Peyer's patch (tissue), 4 donors: ENCODE measurements around the gene SNX24.

Experiments
- POLR2A ChIP-seq, 2 donors: fragments of 450-650 bp; IDR thresholded peaks; one replicate each; pipeline ENCODE4 v1.5.1; 2017; ENCODE audit warnings: antibody characterized with exemption in 2 of 2, mild to moderate bottlenecking in 2 of 2, moderate library complexity in 2 of 2
- TF ChIP-seq, protein P1 (sequence below), 6 experiments: fragments of 450-650 bp in 4 of 6; fragments of 200-600 bp in 2 of 6; sonication (generic) in 1 of 6; IDR thresholded peaks; one replicate each; pipeline ENCODE4 v1.5.1; 2017 to 2019; ENCODE audit warnings: antibody characterized with exemption in 6 of 6, mild to moderate bottlenecking in 3 of 6, moderate library complexity in 1 of 6

DNA sequence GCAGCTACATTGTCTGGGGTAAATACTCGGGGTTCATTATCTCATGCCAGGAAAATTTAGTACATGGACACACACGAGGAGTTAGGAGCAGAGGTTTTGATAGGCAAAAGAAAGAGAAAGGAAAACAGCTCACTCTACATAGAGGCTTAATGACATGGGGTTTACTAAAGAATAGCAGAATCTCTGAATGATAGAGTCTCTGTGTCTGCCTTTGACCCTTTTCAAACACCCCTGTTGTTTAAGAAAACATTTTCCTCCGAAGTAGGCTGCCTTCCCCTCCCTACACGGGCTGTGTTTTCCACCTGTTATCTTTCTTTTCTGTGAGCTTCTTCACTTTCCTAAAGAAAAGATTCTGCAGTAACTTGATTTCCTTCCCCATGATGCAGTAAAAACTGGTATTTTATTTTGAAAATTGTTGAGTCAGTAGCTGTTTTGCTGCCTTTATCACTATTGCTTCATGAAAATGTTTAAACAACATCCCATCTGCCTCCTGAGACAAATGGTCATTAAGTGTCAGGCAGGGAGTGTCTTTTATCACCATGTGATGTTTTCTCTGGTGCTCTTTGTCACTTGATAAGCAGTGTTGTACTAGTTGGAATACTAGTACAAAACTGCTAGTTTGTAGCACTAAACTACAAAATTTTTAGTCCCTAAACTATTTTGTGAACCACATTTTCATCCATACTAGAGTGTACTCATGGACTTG lies 114.5 kb downstream of the SNX24 start:
- TF ChIP-seq, protein P1, sequence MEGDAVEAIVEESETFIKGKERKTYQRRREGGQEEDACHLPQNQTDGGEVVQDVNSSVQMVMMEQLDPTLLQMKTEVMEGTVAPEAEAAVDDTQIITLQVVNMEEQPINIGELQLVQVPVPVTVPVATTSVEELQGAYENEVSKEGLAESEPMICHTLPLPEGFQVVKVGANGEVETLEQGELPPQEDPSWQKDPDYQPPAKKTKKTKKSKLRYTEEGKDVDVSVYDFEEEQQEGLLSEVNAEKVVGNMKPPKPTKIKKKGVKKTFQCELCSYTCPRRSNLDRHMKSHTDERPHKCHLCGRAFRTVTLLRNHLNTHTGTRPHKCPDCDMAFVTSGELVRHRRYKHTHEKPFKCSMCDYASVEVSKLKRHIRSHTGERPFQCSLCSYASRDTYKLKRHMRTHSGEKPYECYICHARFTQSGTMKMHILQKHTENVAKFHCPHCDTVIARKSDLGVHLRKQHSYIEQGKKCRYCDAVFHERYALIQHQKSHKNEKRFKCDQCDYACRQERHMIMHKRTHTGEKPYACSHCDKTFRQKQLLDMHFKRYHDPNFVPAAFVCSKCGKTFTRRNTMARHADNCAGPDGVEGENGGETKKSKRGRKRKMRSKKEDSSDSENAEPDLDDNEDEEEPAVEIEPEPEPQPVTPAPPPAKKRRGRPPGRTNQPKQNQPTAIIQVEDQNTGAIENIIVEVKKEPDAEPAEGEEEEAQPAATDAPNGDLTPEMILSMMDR (IDR thresholded peaks at IDR 0.05) = no peak
- no peak for TF ChIP-seq POLR2A (IDR thresholded peaks at IDR 0.05)
